ENCODE data around the gene SUPT4H1.

- TF ChIP-seq POLR2A (IDR thresholded peaks at IDR 0.05) (no peak), EP300 (IDR thresholded peaks at IDR 0.05) (no peak)
Observed at GRCh38 chr17:58335061-58335731, 16.8 kb downstream of the SUPT4H1 start.
